Measurements from ENCODE around the gene CCDC13. TPM values are rescaled to one million over a fixed set of nuclear protein-coding genes. Genes with fewer than 3 reads are reported as not detected.

Gene CCDC13
- total and polyA plus RNA-seq, 4 donors = 0.42 to 2.3 (median 1.0) TPM

DNA sequence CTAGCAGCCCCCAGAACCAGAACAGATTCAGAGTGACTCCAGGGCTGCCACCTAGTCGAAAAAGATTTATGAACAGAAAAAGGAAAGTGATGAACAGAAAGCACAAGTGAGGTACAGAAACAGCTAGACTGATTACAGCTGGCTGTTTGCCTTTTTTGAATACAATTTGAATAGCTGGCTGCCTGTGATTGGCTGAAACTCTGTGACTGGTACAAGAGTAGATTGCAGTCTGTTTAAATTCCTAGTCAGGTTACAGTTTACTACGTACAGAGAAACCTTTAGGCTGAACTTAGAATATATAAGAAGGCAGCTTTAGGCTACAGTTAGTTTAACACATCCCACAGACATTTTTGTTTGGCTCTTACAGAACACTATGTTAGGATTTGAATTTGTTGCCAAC, 10.0 kb downstream of the CCDC13 start:
- WGBS = 63% methylated on average over 2 of the region's 2 CpGs
- Histone ChIP-seq H3K36me3 (ENCODE audit: control insufficient read depth in 4 of 4, insufficient read depth in 3 of 4, low read depth in 1 of 4, low read length in 3 of 4) (no peaks in the 10 kb centered on the region), H3K4me3 (ENCODE audit: low read depth in 1 of 3, low read length in 3 of 3) (no peak overlapping the region), H3K9ac (ENCODE audit: low read depth in 1 of 2, low read length in 2 of 2) (no peak overlapping the region), H3K27me3 (ENCODE audit: control insufficient read depth in 4 of 4, insufficient read depth in 4 of 4, low read length in 3 of 4) (no peaks in the 10 kb centered on the region), H3K9me3 (ENCODE audit: control insufficient read depth in 4 of 4, low read length in 3 of 4) (no peaks in the 10 kb centered on the region), H3K4me1 (ENCODE audit: control insufficient read depth in 4 of 4, insufficient read depth in 4 of 4, low read length in 3 of 4) (peaks cover 10 to 20% (median 16%) of the 10 kb centered on the region in 4 donors), H3K27ac (ENCODE audit: low read depth in 1 of 2, low read length in 2 of 2) (no peak overlapping the region)
- no peak for DNase-seq (ENCODE audit: low spot score)
- TF ChIP-seq RAD21 (IDR thresholded peaks at IDR 0.05) (no peak), FOXA2 (IDR thresholded peaks at IDR 0.05) (no peak), EGR1 (IDR thresholded peaks at IDR 0.05; ENCODE audit: low read depth in 2 of 2) (no peak), JUND (IDR thresholded peaks at IDR 0.05) (no peak), GABPA (IDR thresholded peaks at IDR 0.05 in 1 of 2, conservative IDR thresholded peaks at IDR 0.05 in 1 of 2) (no peak), SP1 (IDR thresholded peaks at IDR 0.05) (no peak), NR2F2 (IDR thresholded peaks at IDR 0.05) (no peak), HNF4A (conservative IDR thresholded peaks at IDR 0.05) (no peak), FOXA1 (IDR thresholded peaks at IDR 0.05) (no peak), TAF1 (conservative IDR thresholded peaks at IDR 0.05) (no peak), YY1 (IDR thresholded peaks at IDR 0.05) (no peak)
- TF ChIP-seq, protein P1, sequence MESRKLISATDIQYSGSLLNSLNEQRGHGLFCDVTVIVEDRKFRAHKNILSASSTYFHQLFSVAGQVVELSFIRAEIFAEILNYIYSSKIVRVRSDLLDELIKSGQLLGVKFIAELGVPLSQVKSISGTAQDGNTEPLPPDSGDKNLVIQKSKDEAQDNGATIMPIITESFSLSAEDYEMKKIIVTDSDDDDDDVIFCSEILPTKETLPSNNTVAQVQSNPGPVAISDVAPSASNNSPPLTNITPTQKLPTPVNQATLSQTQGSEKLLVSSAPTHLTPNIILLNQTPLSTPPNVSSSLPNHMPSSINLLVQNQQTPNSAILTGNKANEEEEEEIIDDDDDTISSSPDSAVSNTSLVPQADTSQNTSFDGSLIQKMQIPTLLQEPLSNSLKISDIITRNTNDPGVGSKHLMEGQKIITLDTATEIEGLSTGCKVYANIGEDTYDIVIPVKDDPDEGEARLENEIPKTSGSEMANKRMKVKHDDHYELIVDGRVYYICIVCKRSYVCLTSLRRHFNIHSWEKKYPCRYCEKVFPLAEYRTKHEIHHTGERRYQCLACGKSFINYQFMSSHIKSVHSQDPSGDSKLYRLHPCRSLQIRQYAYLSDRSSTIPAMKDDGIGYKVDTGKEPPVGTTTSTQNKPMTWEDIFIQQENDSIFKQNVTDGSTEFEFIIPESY (IDR thresholded peaks at IDR 0.05) = no peak
- TF ChIP-seq, protein P2, sequence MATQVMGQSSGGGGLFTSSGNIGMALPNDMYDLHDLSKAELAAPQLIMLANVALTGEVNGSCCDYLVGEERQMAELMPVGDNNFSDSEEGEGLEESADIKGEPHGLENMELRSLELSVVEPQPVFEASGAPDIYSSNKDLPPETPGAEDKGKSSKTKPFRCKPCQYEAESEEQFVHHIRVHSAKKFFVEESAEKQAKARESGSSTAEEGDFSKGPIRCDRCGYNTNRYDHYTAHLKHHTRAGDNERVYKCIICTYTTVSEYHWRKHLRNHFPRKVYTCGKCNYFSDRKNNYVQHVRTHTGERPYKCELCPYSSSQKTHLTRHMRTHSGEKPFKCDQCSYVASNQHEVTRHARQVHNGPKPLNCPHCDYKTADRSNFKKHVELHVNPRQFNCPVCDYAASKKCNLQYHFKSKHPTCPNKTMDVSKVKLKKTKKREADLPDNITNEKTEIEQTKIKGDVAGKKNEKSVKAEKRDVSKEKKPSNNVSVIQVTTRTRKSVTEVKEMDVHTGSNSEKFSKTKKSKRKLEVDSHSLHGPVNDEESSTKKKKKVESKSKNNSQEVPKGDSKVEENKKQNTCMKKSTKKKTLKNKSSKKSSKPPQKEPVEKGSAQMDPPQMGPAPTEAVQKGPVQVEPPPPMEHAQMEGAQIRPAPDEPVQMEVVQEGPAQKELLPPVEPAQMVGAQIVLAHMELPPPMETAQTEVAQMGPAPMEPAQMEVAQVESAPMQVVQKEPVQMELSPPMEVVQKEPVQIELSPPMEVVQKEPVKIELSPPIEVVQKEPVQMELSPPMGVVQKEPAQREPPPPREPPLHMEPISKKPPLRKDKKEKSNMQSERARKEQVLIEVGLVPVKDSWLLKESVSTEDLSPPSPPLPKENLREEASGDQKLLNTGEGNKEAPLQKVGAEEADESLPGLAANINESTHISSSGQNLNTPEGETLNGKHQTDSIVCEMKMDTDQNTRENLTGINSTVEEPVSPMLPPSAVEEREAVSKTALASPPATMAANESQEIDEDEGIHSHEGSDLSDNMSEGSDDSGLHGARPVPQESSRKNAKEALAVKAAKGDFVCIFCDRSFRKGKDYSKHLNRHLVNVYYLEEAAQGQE (IDR thresholded peaks at IDR 0.05) = no peak
- TF ChIP-seq, protein P3, sequence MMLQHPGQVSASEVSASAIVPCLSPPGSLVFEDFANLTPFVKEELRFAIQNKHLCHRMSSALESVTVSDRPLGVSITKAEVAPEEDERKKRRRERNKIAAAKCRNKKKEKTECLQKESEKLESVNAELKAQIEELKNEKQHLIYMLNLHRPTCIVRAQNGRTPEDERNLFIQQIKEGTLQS (IDR thresholded peaks at IDR 0.05) = no peak
- TF ChIP-seq, protein P4, sequence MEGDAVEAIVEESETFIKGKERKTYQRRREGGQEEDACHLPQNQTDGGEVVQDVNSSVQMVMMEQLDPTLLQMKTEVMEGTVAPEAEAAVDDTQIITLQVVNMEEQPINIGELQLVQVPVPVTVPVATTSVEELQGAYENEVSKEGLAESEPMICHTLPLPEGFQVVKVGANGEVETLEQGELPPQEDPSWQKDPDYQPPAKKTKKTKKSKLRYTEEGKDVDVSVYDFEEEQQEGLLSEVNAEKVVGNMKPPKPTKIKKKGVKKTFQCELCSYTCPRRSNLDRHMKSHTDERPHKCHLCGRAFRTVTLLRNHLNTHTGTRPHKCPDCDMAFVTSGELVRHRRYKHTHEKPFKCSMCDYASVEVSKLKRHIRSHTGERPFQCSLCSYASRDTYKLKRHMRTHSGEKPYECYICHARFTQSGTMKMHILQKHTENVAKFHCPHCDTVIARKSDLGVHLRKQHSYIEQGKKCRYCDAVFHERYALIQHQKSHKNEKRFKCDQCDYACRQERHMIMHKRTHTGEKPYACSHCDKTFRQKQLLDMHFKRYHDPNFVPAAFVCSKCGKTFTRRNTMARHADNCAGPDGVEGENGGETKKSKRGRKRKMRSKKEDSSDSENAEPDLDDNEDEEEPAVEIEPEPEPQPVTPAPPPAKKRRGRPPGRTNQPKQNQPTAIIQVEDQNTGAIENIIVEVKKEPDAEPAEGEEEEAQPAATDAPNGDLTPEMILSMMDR (IDR thresholded peaks at IDR 0.05; ENCODE audit: low read depth, low read length, missing input control) = no peak

DNA sequence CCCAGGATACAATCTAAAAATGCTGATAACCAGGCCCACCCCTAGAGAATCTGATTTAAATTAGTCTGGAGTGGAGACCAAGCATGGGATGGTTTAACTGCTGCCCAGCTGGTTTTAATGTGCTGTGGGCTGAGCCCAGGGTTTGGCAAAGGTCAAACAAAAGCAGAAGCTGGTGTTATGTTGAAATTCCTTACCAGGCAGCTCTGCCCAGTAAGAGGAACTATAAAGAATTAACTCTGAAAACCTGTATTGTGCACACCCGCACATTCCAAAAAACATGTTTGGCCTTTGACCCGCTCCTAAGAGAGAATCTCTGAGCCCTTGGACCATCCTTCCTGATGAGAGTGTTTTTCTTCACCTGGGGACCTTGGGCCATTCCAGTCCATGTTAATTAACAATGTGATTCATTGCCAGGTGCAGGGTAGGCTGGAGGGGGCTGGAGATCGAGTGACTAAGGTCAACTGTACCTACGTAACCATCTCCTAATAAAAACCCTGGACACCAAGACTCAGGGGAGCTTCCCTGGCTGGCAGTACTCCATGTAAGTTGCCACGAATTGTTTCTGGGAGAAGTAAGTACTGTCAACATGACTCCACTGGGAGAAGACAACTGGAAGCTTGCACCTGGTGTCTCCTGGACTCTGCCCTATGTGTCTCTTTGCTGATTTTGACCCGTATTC, 10.9 kb downstream of the CCDC13 start:
- 53% methylated on average over 6 of the region's 6 CpGs for WGBS
- H3K4me1 ChIP-seq (ENCODE audit: control insufficient read depth in 4 of 4, insufficient read depth in 4 of 4, low read length in 3 of 4) = peaks cover 10 to 20% (median 16%) of the 10 kb centered on the region in 4 donors
- H3K36me3 ChIP-seq (ENCODE audit: control insufficient read depth in 4 of 4, insufficient read depth in 3 of 4, low read depth in 1 of 4, low read length in 3 of 4) = no peaks in the 10 kb centered on the region
- H3K4me3 ChIP-seq (ENCODE audit: low read depth in 1 of 3, low read length in 3 of 3) = no peak overlapping the region
- no peaks in the 10 kb centered on the region for H3K9me3 ChIP-seq (ENCODE audit: control insufficient read depth in 4 of 4, low read length in 3 of 4)
- H3K9ac ChIP-seq (ENCODE audit: low read depth in 1 of 2, low read length in 2 of 2) = no peak overlapping the region
- DNase-seq (ENCODE audit: low spot score) = no peak
- peak overlapping the region; percentile 39 to 56 for H3K27ac ChIP-seq (ENCODE audit: low read depth in 1 of 2, low read length in 2 of 2)
- H3K27me3 ChIP-seq (ENCODE audit: control insufficient read depth in 4 of 4, insufficient read depth in 4 of 4, low read length in 3 of 4) = no peaks in the 10 kb centered on the region
- TF ChIP-seq HNF4G (IDR thresholded peaks at IDR 0.05) (no peak), FOXA1 (IDR thresholded peaks at IDR 0.05) (no peak), RXRA (IDR thresholded peaks at IDR 0.05) (peak; percentile 50 to 60), FOXA2 (IDR thresholded peaks at IDR 0.05) (no peak), GABPA (IDR thresholded peaks at IDR 0.05 in 1 of 2, conservative IDR thresholded peaks at IDR 0.05 in 1 of 2) (no peak), HNF4A (conservative IDR thresholded peaks at IDR 0.05) (peak; percentile 9 to 51), SP1 (IDR thresholded peaks at IDR 0.05) (peak; percentile 10), TAF1 (conservative IDR thresholded peaks at IDR 0.05) (no peak), NR2F2 (IDR thresholded peaks at IDR 0.05) (peak; percentile 19), JUND (IDR thresholded peaks at IDR 0.05) (peak in 1 of 2 donors; percentile 44)
- TF ChIP-seq, protein P4 (IDR thresholded peaks at IDR 0.05; ENCODE audit: low read depth, low read length, missing input control) = no peak
- TF ChIP-seq, protein P5, sequence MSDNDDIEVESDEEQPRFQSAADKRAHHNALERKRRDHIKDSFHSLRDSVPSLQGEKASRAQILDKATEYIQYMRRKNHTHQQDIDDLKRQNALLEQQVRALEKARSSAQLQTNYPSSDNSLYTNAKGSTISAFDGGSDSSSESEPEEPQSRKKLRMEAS (IDR thresholded peaks at IDR 0.05) = peak; percentile 51
- TF ChIP-seq, protein P1 (IDR thresholded peaks at IDR 0.05) = no peak

Measured in liver (tissue), 9 donors.